H9 (cell line): ENCODE data around the gene ARAF. TPM values are rescaled to one million over a fixed set of nuclear protein-coding genes. Genes with fewer than 3 reads are reported as not detected.

Source experiments
- DNase-seq: peaks from one replicate; pipeline ENCODE4 v3.0.0-alpha.2; 2017
- H2AFZ ChIP-seq: one replicate; pipeline ENCODE4 v1.6.1; 2013; ENCODE audit warnings: mild to moderate bottlenecking, low read length, control low read depth, moderate library complexity
- H2AK5ac ChIP-seq: 2 replicates; pipeline ENCODE4 v1.6.1; 2013; ENCODE audit warnings: low read length, control low read depth, mixed read lengths; ENCODE audit not compliant: insufficient read length
- H2BK120ac ChIP-seq: one replicate; pipeline ENCODE4 v1.6.1; 2013; ENCODE audit warnings: low read depth, mild to moderate bottlenecking, low read length, control low read depth, inconsistent platforms; ENCODE audit not compliant: poor library complexity, severe bottlenecking
- H2BK12ac ChIP-seq: 2 replicates; pipeline ENCODE4 v1.6.1; 2013; ENCODE audit warnings: low read length, control low read depth, mixed read lengths, low read depth; ENCODE audit not compliant: insufficient read length
- H2BK15ac ChIP-seq: 2 replicates; pipeline ENCODE4 v1.6.1; 2013; ENCODE audit warnings: low read depth, low read length, control low read depth
- H2BK20ac ChIP-seq: one replicate; pipeline ENCODE4 v1.6.1; 2013; ENCODE audit warnings: low read depth, mild to moderate bottlenecking, low read length, control low read depth, inconsistent platforms; ENCODE audit not compliant: poor library complexity, severe bottlenecking
- H2BK5ac ChIP-seq: 2 replicates; pipeline ENCODE4 v1.6.1; 2013; ENCODE audit warnings: low read length, control low read depth, mixed read lengths; ENCODE audit not compliant: insufficient read length
- H3K14ac ChIP-seq: 2 replicates; pipeline ENCODE4 v1.6.1; 2013; ENCODE audit warnings: low read length, control low read depth; ENCODE audit not compliant: insufficient read depth
- H3K18ac ChIP-seq: 2 replicates; pipeline ENCODE4 v1.6.1; 2013; ENCODE audit warnings: low read depth, mild to moderate bottlenecking, mixed read lengths, low read length, control low read depth; ENCODE audit not compliant: insufficient read length
- H3K23ac ChIP-seq: 2 replicates; pipeline ENCODE4 v1.6.1; 2013; ENCODE audit warnings: low read length, control low read depth, mixed read lengths, low read depth; ENCODE audit not compliant: insufficient read length
- H3K23me2 ChIP-seq: 2 replicates; pipeline ENCODE4 v1.6.1; 2013; ENCODE audit warnings: low read depth, mild to moderate bottlenecking, mixed read lengths, low read length, control low read depth; ENCODE audit not compliant: insufficient read length, poor library complexity, severe bottlenecking
- H3K27ac ChIP-seq: 2 replicates; pipeline ENCODE4 v1.5.1; 2013; ENCODE audit warnings: low read length, control low read depth, mixed read lengths, low read depth; ENCODE audit not compliant: insufficient read length
- H3K27me3 ChIP-seq: 2 replicates; pipeline ENCODE4 v1.6.1; 2013; ENCODE audit warnings: low read length, control low read depth, inconsistent platforms; ENCODE audit not compliant: insufficient read depth
- H3K4ac ChIP-seq: 2 replicates; pipeline ENCODE4 v1.6.1; 2013; ENCODE audit warnings: low read depth, mild to moderate bottlenecking, control low read depth, inconsistent platforms, low read length, moderate library complexity
- H3K4me1 ChIP-seq: 2 replicates; pipeline ENCODE4 v1.6.1; 2013; ENCODE audit warnings: low read length, control low read depth, inconsistent platforms; ENCODE audit not compliant: insufficient read depth
- H3K4me2 ChIP-seq: 2 replicates; pipeline ENCODE4 v1.6.1; 2013; ENCODE audit warnings: low read length, control low read depth, mixed read lengths; ENCODE audit not compliant: insufficient read length, insufficient read depth
- H3K56ac ChIP-seq: 2 replicates; pipeline ENCODE4 v1.6.1; 2013; ENCODE audit warnings: low read depth, mild to moderate bottlenecking, mixed read lengths, low read length, control low read depth; ENCODE audit not compliant: insufficient read length
- H3K79me1 ChIP-seq: 2 replicates; pipeline ENCODE4 v1.6.1; 2013; ENCODE audit warnings: low read depth, mild to moderate bottlenecking, moderate library complexity, low read length, control low read depth, inconsistent platforms; ENCODE audit not compliant: insufficient read depth, poor library complexity, severe bottlenecking
- H3K79me2 ChIP-seq: 2 replicates; pipeline ENCODE4 v1.6.1; 2013; ENCODE audit warnings: low read length, control low read depth, inconsistent platforms; ENCODE audit not compliant: insufficient read depth
- H3K9ac ChIP-seq: 2 replicates; pipeline ENCODE4 v1.6.1; 2013; ENCODE audit warnings: low read length, control low read depth, mixed read lengths; ENCODE audit not compliant: insufficient read length; ENCODE audit errors: extremely low read depth
- H3K9me3 ChIP-seq: one replicate; pipeline ENCODE4 v1.6.1; 2013; ENCODE audit warnings: low read depth, low read length, inconsistent platforms; ENCODE audit not compliant: control insufficient read depth
- H3T11ph ChIP-seq: one replicate; pipeline ENCODE4 v1.6.1; 2013; ENCODE audit warnings: mild to moderate bottlenecking, low read length, control low read depth, inconsistent platforms
- H4K20me1 ChIP-seq: one replicate; pipeline ENCODE4 v1.6.1; 2013; ENCODE audit not compliant: control insufficient read depth, insufficient read length, insufficient read depth
- H4K5ac ChIP-seq: 2 replicates; pipeline ENCODE4 v1.6.1; 2013; ENCODE audit warnings: low read depth, mild to moderate bottlenecking, mixed read lengths, low read length, control low read depth; ENCODE audit not compliant: insufficient read length
- H4K8ac ChIP-seq: replicated peaks from 2 replicates; pipeline ENCODE4 v1.6.1; 2013; ENCODE audit warnings: low read length, control low read depth, mixed read lengths, low read depth; ENCODE audit not compliant: insufficient read length
- H4K91ac ChIP-seq: 2 replicates; pipeline ENCODE4 v1.6.1; 2013; ENCODE audit warnings: low read depth, mild to moderate bottlenecking, moderate library complexity, mixed read lengths, low read length, control low read depth; ENCODE audit not compliant: insufficient read length
- H3K27ac Mint-ChIP-seq, 3 experiments: 2 replicates in 2 of 3; 3 replicates in 1 of 3; pipeline ENCODE4 v1.8.0; 2020 to 2021; ENCODE audit warnings: mixed read lengths in 3 of 3, mild to moderate bottlenecking in 1 of 3, moderate library complexity in 1 of 3
- H3K27me3 Mint-ChIP-seq: 2 replicates; pipeline ENCODE4 v1.8.0; 2021; ENCODE audit warnings: low read depth, mild to moderate bottlenecking, moderate library complexity, mixed read lengths
- H3K36me3 Mint-ChIP-seq, 3 experiments: 2 replicates in 2 of 3; 3 replicates in 1 of 3; pipeline ENCODE4 v1.8.0; 2020 to 2021; ENCODE audit warnings: low read depth in 3 of 3, mixed read lengths in 3 of 3; ENCODE audit not compliant: insufficient read depth in 1 of 3
- H3K4me1 Mint-ChIP-seq, 2 experiments: 2 replicates each; pipeline ENCODE4 v1.8.0; 2020; ENCODE audit warnings: mixed read lengths in 2 of 2
- H3K4me3 Mint-ChIP-seq, 2 experiments: 2 replicates in 1 of 2; 3 replicates in 1 of 2; pipeline ENCODE4 v1.8.0; 2020 to 2021; ENCODE audit warnings: mild to moderate bottlenecking in 2 of 2, mixed read lengths in 2 of 2, moderate library complexity in 1 of 2
- H3K9me3 Mint-ChIP-seq, 2 experiments: 2 replicates in 1 of 2; 3 replicates in 1 of 2; pipeline ENCODE4 v1.8.0; 2020; ENCODE audit warnings: mild to moderate bottlenecking in 2 of 2, mixed read lengths in 2 of 2, moderate library complexity in 1 of 2
- CTCF ChIP-seq: fragments of 200-600 bp; sonication (generic); conservative IDR thresholded peaks from 3 replicates; pipeline ENCODE4 v1.8.0; 2021; ENCODE audit warnings: antibody characterized with exemption, mild to moderate bottlenecking
- WGBS: extraction: QIAGEN DNeasy Blood & Tissue Kit; methylation state at CpG from one replicate; pipeline ENCODE4 v1.1.7; 2013; ENCODE audit warnings: missing lambda C conversion rate, low lambda C conversion rate, mixed read lengths; ENCODE audit not compliant: insufficient read length; ENCODE audit errors: extremely low coverage; 5-methylcytosine and 5-hydroxymethylcytosine counted together
- total RNA-seq: library from RNA; stranded (reverse); gene quantifications from 2 replicates; pipeline ENCODE4 v1.2.1, GENCODE V29; 2021

The ARAF gene
- total RNA-seq, 1 experiment from 2014 or later, result 48.1 TPM

- Histone ChIP-seq H3K27me3 (no peaks in the 10 kb centered on the region), H3K79me2 (no peaks in the 10 kb centered on the region), H2BK5ac (no peak overlapping the region), H4K20me1 (no peaks in the 10 kb centered on the region), H4K8ac (no peak overlapping the region), H3K4me2 (no peak overlapping the region), H4K91ac (no peak overlapping the region), H3K9me3 (no peaks in the 10 kb centered on the region), H3K27ac (no peak overlapping the region), H3K56ac (no peak overlapping the region), H3K4ac (no peak overlapping the region), H2BK15ac (no peak overlapping the region), H2AFZ (no peak overlapping the region), H3K18ac (no peak overlapping the region), H2BK12ac (no peak overlapping the region), H3K14ac (no peak overlapping the region), H3K9ac (no peak overlapping the region), H3K23ac (no peak overlapping the region), H3K23me2 (no peaks in the 10 kb centered on the region), H2BK120ac (no peak overlapping the region), H3K79me1 (no peaks in the 10 kb centered on the region), H3K4me1 (no peaks in the 10 kb centered on the region), H2BK20ac (no peak overlapping the region), H4K5ac (no peak overlapping the region), H2AK5ac (no peak overlapping the region), H3T11ph (no peak overlapping the region)
- no peak for TF ChIP-seq CTCF
- no peak overlapping the region for H3K4me3 Mint-ChIP-seq
- peaks cover 10 to 15% (median 11%) of the 10 kb centered on the region in 3 experiments for H3K36me3 Mint-ChIP-seq
- H3K27me3 Mint-ChIP-seq, result no peaks in the 10 kb centered on the region
- no peak overlapping the region for H3K27ac Mint-ChIP-seq
- H3K4me1 Mint-ChIP-seq, result peaks cover 15 to 29% of the 10 kb centered on the region in 2 experiments
- peaks cover 56 to 76% of the 10 kb centered on the region in 2 experiments for H3K9me3 Mint-ChIP-seq
- WGBS, result no CpG with 5 or more reads among the region's 3 CpGs
- DNase-seq, result no peak
Observed at GRCh38 chrX:47558436-47558835, 2.6 kb upstream of the ARAF start.
